Endothelial cell of umbilical vein (primary cell): Measurements from ENCODE around the gene NKX6-2. TPM values are rescaled to one million over a fixed set of nuclear protein-coding genes. Genes with fewer than 3 reads are reported as not detected.

Source experiments
- BruUV-seq: library from RNA; stranded (reverse); fragments of 400-500 nt; replicated peaks from 2 replicates; lab custom pipeline; 2021; lab: Mats Ljungman, UMichigan
- CTCF ChIA-PET: fragments of 300-600, 350-600 bp; sonication (Branson Sonifier 250); formaldehyde crosslinking; loops from one replicate; lab custom pipeline; 2021; ENCODE audit warnings: antibody characterized with exemption, inconsistent platforms; lab: Charles Lee
- POLR2A ChIA-PET: fragments of 300-600, 350-600 bp; sonication (Branson Sonifier 250); formaldehyde crosslinking; loops from one replicate; lab custom pipeline; 2021; ENCODE audit warnings: antibody characterized with exemption, inconsistent platforms; lab: Charles Lee
- DNase-seq: peaks from one replicate; pipeline ENCODE4 v3.0.0-alpha.2; 2011; ENCODE audit warnings: low read depth, low spot score
- FAIRE-seq: peaks from 2 replicates; lab custom pipeline; 2011; peaks lifted over from hg19 to GRCh38; lab: Jason Lieb, UNC
- H2AFZ ChIP-seq: 2 replicates; pipeline ENCODE4 v1.6.0; 2012; ENCODE audit warnings: low read depth, low read length, control low read depth, inconsistent platforms
- H3K27ac ChIP-seq: 2 replicates; pipeline ENCODE4 v1.5.1; 2011; ENCODE audit warnings: low read depth, mild to moderate bottlenecking, control low read depth, low read length, moderate library complexity; ENCODE audit not compliant: insufficient read depth
- H3K27me3 ChIP-seq, 2 experiments: 2 replicates each; pipeline versions ENCODE4 v1.6.0 to v1.6.1; 2011; ENCODE audit warnings: low read length in 2 of 2, mixed read lengths in 1 of 2; ENCODE audit not compliant: control insufficient read depth in 2 of 2, insufficient read depth in 2 of 2
- H3K36me3 ChIP-seq, 2 experiments: 2 replicates in 1 of 2; 3 replicates in 1 of 2; pipeline ENCODE4 v1.5.1; 2011; ENCODE audit warnings: low read length in 2 of 2, mild to moderate bottlenecking in 1 of 2, moderate library complexity in 1 of 2; ENCODE audit not compliant: control insufficient read depth in 2 of 2, insufficient read depth in 2 of 2; ENCODE audit errors: extremely low read depth in 1 of 2
- H3K4me1 ChIP-seq: 3 replicates; pipeline ENCODE4 v1.5.1; 2011; ENCODE audit warnings: mild to moderate bottlenecking, low read length; ENCODE audit not compliant: control insufficient read depth, insufficient read depth; ENCODE audit errors: extremely low read depth
- H3K4me2 ChIP-seq: 2 replicates; pipeline ENCODE4 v1.6.1; 2011; ENCODE audit warnings: low read length, control low read depth, mixed read lengths; ENCODE audit not compliant: insufficient read depth
- H3K4me3 ChIP-seq, 3 experiments: fragments of 200-600 bp in 1 of 3; sonication (generic), shearing (Covaris generic) in 1 of 3; replicated peaks in 1 of 3; 2 replicates each; pipeline ENCODE4 v1.5.1; 2011 to 2016; ENCODE audit warnings: control low read depth in 3 of 3, low read length in 3 of 3, mild to moderate bottlenecking in 2 of 3, inconsistent platforms in 1 of 3, low read depth in 1 of 3, moderate library complexity in 1 of 3; ENCODE audit not compliant: insufficient read depth in 1 of 3
- H3K79me2 ChIP-seq: 2 replicates; pipeline ENCODE4 v1.6.0; 2012; ENCODE audit warnings: low read length, inconsistent platforms; ENCODE audit not compliant: control insufficient read depth, insufficient read depth
- H3K9ac ChIP-seq: replicated peaks from 2 replicates; pipeline ENCODE3; 2011; ENCODE audit warnings: low read length, control low read depth; ENCODE audit not compliant: insufficient read depth; ENCODE audit errors: extremely low read depth
- H3K9me1 ChIP-seq: replicated peaks from 3 replicates; pipeline ENCODE4 v1.6.0; 2011; ENCODE audit warnings: mild to moderate bottlenecking, low read length; ENCODE audit not compliant: control insufficient read depth, insufficient read depth; ENCODE audit errors: extremely low read depth
- H3K9me3 ChIP-seq: replicated peaks from 2 replicates; pipeline ENCODE4 v1.5.1; 2012; ENCODE audit warnings: low read length, inconsistent platforms; ENCODE audit not compliant: control insufficient read depth, insufficient read depth
- H4K20me1 ChIP-seq: replicated peaks from 2 replicates; pipeline ENCODE3; 2011; ENCODE audit warnings: mild to moderate bottlenecking, low read length; ENCODE audit not compliant: control insufficient read depth, insufficient read depth; ENCODE audit errors: extremely low read depth
- CTCF ChIP-seq, 2 donors: IDR thresholded peaks; 1 replicate in 1 of 2; 2 replicates in 1 of 2; pipeline ENCODE4 v1.5.1; 2011; ENCODE audit warnings: low read length in 2 of 2, mild to moderate bottlenecking in 2 of 2, moderate library complexity in 2 of 2, control low read depth in 1 of 2, inconsistent platforms in 1 of 2, low read depth in 1 of 2; ENCODE audit not compliant: insufficient read depth in 1 of 2; ENCODE audit errors: extremely low read depth in 1 of 2
- EZH2 ChIP-seq: IDR thresholded peaks from 2 replicates; pipeline ENCODE4 v1.6.1; 2012; ENCODE audit warnings: borderline replicate concordance, low read depth, mild to moderate bottlenecking, moderate library complexity, low read length, inconsistent platforms; ENCODE audit not compliant: severe bottlenecking
- FOS ChIP-seq: IDR thresholded peaks from 2 replicates; pipeline ENCODE4 v1.6.1; 2011; ENCODE audit warnings: mild to moderate bottlenecking, low read length, moderate library complexity, borderline replicate concordance; ENCODE audit not compliant: insufficient read depth
- GATA2 ChIP-seq: IDR thresholded peaks from 2 replicates; pipeline ENCODE4 v1.7.0; 2011; ENCODE audit warnings: low read depth, mild to moderate bottlenecking, moderate library complexity, mixed read lengths, low read length; ENCODE audit not compliant: insufficient read length, insufficient read depth
- JUN ChIP-seq: IDR thresholded peaks from 2 replicates; pipeline ENCODE4 v1.6.1; 2011; ENCODE audit warnings: borderline replicate concordance, low read depth; ENCODE audit not compliant: insufficient read length, insufficient read depth
- MAX ChIP-seq: IDR thresholded peaks from 2 replicates; pipeline ENCODE4 v1.6.1; 2011; ENCODE audit not compliant: insufficient read depth, insufficient read length
- MYC ChIP-seq: IDR thresholded peaks from one replicate; pipeline ENCODE4 v1.6.1; 2011; ENCODE audit warnings: mild to moderate bottlenecking, low read depth, low read length
- POLR2A ChIP-seq: IDR thresholded peaks from 2 replicates; pipeline ENCODE4 v1.6.1; 2012; ENCODE audit warnings: low read depth, mild to moderate bottlenecking, control low read depth, low read length
- POLR2AphosphoS5 ChIP-seq: IDR thresholded peaks from 2 replicates; pipeline ENCODE4 v1.6.1; 2012; ENCODE audit warnings: low read depth, mild to moderate bottlenecking, control low read depth, low read length, moderate library complexity; ENCODE audit not compliant: insufficient read depth
- dilution Hi-C: fragments of 300-500 bp; cut with MboI; formaldehyde crosslinking; loops from one replicate; pipeline ENCODE4 v1.15.0; 2019; ENCODE audit warnings: low sequenced_read_pairs; ENCODE audit not compliant: extremely low pct_ligation_motif_present
- intact Hi-C: fragments of 100-400 bp; cut with micrococcal nuclease; formaldehyde crosslinking; loops from one replicate; pipeline ENCODE4 v1.10.0; 2022
- polyA plus RNA-seq, 4 experiments: library from polyadenylated mRNA; depleted of rRNA in 3 of 4; stranded (reverse) in 3 of 4; unstranded in 1 of 4; fragments of >200 nt; gene quantifications; 2 replicates each; pipeline versions ENCODE4 v1.2.1 to v1.2.3, GENCODE V29; 2011 to 2012; ENCODE audit warnings: missing spikeins in 1 of 4
- total RNA-seq: library from RNA; stranded (reverse); gene quantifications from 2 replicates; pipeline ENCODE4 v1.2.3, GENCODE V29; 2021

Gene NKX6-2
- total and polyA plus RNA-seq, 2 donors (not counting 3 experiments of a cell fraction or from before 2014, with no cell fraction given) = not detected

GRCh38 chr10:132827423-132827789, 41.5 kb upstream of the NKX6-2 start:
- dilution Hi-C loops (no loop called here), intact Hi-C loops (no loop called here)
- Histone ChIP-seq H3K36me3 (no peaks in the 10 kb centered on the region), H3K9me1 (no peaks in the 10 kb centered on the region), H3K4me3 (no peak overlapping the region), H3K4me2 (no peak overlapping the region), H3K9ac (no peak overlapping the region), H3K27me3 (no peaks in the 10 kb centered on the region), H3K9me3 (peaks cover 2% of the 10 kb centered on the region), H2AFZ (no peak overlapping the region), H3K4me1 (no peaks in the 10 kb centered on the region), H3K27ac (no peak overlapping the region), H4K20me1 (no peaks in the 10 kb centered on the region), H3K79me2 (no peaks in the 10 kb centered on the region)
- no TSS peak for BruUV-seq
- no peak for TF ChIP-seq FOS
- TF ChIP-seq MYC = no peak
- no peak for TF ChIP-seq MAX
- no peak for TF ChIP-seq POLR2A
- TF ChIP-seq CTCF (IDR thresholded peaks at IDR 0.05; ENCODE audit: extremely low read depth in 1 of 2, insufficient read depth in 1 of 2, low read depth in 1 of 2, low read length in 2 of 2) = no peak
- no peak for TF ChIP-seq GATA2
- no peak for TF ChIP-seq JUN
- no peak for TF ChIP-seq POLR2AphosphoS5
- no peak for TF ChIP-seq EZH2
- DNase-seq (no peak), FAIRE-seq (no peak)
- ChIA-PET CTCF (no interaction called here), POLR2A (no interaction called here)
